22Rv1 (cell line): Measurements from ENCODE around the gene STN1.

Source experiments
- CTCF ChIP-seq: fragments of 450-650 bp; IDR thresholded peaks from 2 replicates; pipeline ENCODE4 v1.5.1; 2017; ENCODE audit warnings: mild to moderate bottlenecking
- ZFX ChIP-seq: fragments of 450-650 bp; IDR thresholded peaks from 2 replicates; pipeline ENCODE4 v1.6.1; 2017; ENCODE audit warnings: antibody characterized with exemption, borderline replicate concordance

DNA sequence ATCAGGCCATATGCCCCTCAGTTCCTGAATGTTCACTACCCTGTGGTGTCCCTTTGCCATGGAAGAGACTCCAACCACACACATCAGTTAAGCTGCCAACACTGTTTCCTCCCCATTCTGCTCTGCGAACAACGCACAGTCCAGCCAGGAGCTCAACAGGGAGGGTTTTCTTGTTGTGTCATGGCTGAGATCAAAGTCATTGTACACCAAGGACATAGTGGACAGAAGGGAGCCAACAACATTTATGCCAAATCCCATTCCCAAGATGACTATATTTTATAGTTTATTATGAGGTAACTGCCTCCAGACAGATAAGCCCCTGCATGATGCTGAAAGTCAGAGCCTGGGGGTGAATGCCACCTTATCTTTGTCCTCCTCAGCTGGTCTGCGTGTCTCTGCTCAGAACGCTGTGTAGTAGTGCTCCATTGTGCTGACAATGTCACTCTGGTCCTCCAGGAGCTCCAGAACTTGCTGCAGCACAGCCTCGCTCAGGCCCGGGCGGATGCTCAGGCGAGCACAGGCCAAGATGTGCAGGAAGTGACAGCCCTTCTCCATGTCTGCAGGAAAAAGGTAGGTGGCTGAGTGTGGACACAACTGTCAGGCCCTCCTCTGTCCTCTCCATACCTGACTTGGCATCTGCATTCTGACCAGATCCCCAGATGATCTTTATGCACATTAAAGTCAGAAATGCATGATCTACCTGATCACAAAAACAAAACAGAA lies 35.5 kb downstream of the STN1 start:
- TF ChIP-seq CTCF, result no peak
- TF ChIP-seq ZFX, result no peak
